IMR-90 (cell line): ENCODE results near the gene CADM1.

Source experiments
- CEBPB ChIP-seq: IDR thresholded peaks from 2 replicates; pipeline ENCODE4 v1.6.1; 2012; ENCODE audit warnings: low read depth, low read length, improper control_type of control experiment
- CTCF ChIP-seq: conservative IDR thresholded peaks from 2 replicates; pipeline ENCODE4 v1.5.1; 2012; ENCODE audit warnings: mild to moderate bottlenecking, low read depth, low read length, improper control_type of control experiment
- MAFK ChIP-seq: IDR thresholded peaks from 2 replicates; pipeline ENCODE4 v1.6.1; 2012; ENCODE audit warnings: low read depth, low read length, improper control_type of control experiment

GRCh38 chr11:115321605-115322289 is 182.5 kb downstream of the CADM1 start:
- no peak for TF ChIP-seq CTCF
- TF ChIP-seq MAFK, result no peak
- TF ChIP-seq CEBPB, result peak; percentile 59; the same call in 1 of the 2 replicates
